GM18502 (cell line): ENCODE data around the gene ETS2.
"Not testable (repeated sequence)": the region's sequence is repeated elsewhere in the genome, so short reads cannot be mapped to it uniquely, and the experiment has no call there.

Source experiments
- ATAC-seq: cut with Tn5 transposase; IDR thresholded peaks from one replicate; pipeline ENCODE4 v1.9.1; 2021; ENCODE audit warnings: mild to moderate bottlenecking; ENCODE audit not compliant: unreplicated experiment, poor library complexity

The ETS2 gene

GRCh38 chr21:38831526-38832467, 26.1 kb downstream of the ETS2 start:
- ATAC-seq: peak; percentile 87

GRCh38 chr21:38832664-38833063, 26.9 kb downstream of the ETS2 start:
- ATAC-seq: no peak

- ATAC-seq: no peak
These were observed 27.4 kb downstream of the ETS2 start for GRCh38 chr21:38833117-38833516.

- no peak for ATAC-seq
These were observed 29.0 kb downstream of the ETS2 start for GRCh38 chr21:38834725-38835124.

GRCh38 chr21:38837806-38838461, 32.2 kb downstream of the ETS2 start:
- ATAC-seq: no peak

GRCh38 chr21:38838598-38839327, 33.0 kb downstream of the ETS2 start:
- no peak for ATAC-seq

- ATAC-seq: no peak
These were observed 33.9 kb downstream of the ETS2 start for GRCh38 chr21:38839328-38840286.

- ATAC-seq: no peak
These were observed 34.9 kb downstream of the ETS2 start for GRCh38 chr21:38840456-38841300.

GRCh38 chr21:38841472-38841871, 35.7 kb downstream of the ETS2 start:
- ATAC-seq: no peak

- no peak for ATAC-seq
These were observed 36.4 kb downstream of the ETS2 start for GRCh38 chr21:38842079-38842478.

GRCh38 chr21:38843379-38843778, 37.6 kb downstream of the ETS2 start:
- ATAC-seq: no peak

- ATAC-seq: no peak
These were observed 38.2 kb downstream of the ETS2 start for GRCh38 chr21:38843806-38844503.

- not testable (repeated sequence) for ATAC-seq
These were observed 39.6 kb downstream of the ETS2 start for GRCh38 chr21:38845374-38845773.

- ATAC-seq: no peak
These were observed 41.8 kb downstream of the ETS2 start for GRCh38 chr21:38847556-38847955.

- ATAC-seq: no peak
These were observed 42.5 kb downstream of the ETS2 start for GRCh38 chr21:38848187-38848609.

GRCh38 chr21:38849776-38850175, 44.0 kb downstream of the ETS2 start:
- no peak for ATAC-seq

- no peak for ATAC-seq
These were observed 44.7 kb downstream of the ETS2 start for GRCh38 chr21:38850277-38850951.

- ATAC-seq: no peak
These were observed 45.4 kb downstream of the ETS2 start for GRCh38 chr21:38851101-38851500.
